Cortex of kidney (tissue), 1 donor: ENCODE data around the gene ITGB2.

Experiments
- DNase-seq: peaks from one replicate; lab custom pipeline; 2025; lab: John Stamatoyannopoulos, UW

Gene ITGB2

GRCh38 chr21:44846485-44847260 is 74.0 kb downstream of the ITGB2 start:
- no peak for DNase-seq

GRCh38 chr21:44846224-44846484 is 74.5 kb downstream of the ITGB2 start:
- no peak for DNase-seq

- DNase-seq = no peak
Observed at GRCh38 chr21:44845418-44846223, 75.1 kb downstream of the ITGB2 start.

GRCh38 chr21:44844256-44844655 is 76.4 kb downstream of the ITGB2 start:
- DNase-seq = no peak

- no peak for DNase-seq
Observed at GRCh38 chr21:44842721-44843445, 77.8 kb downstream of the ITGB2 start.

GRCh38 chr21:44842087-44842486 is 78.6 kb downstream of the ITGB2 start:
- no peak for DNase-seq

GRCh38 chr21:44840771-44841170 is 79.9 kb downstream of the ITGB2 start:
- no peak for DNase-seq

GRCh38 chr21:44838951-44839350 is 81.7 kb downstream of the ITGB2 start:
- DNase-seq = no peak

- DNase-seq = no peak
Observed at GRCh38 chr21:44838039-44838895, 82.4 kb downstream of the ITGB2 start.

GRCh38 chr21:44837537-44837936 is 83.2 kb downstream of the ITGB2 start:
- no peak for DNase-seq

- DNase-seq = no peak
Observed at GRCh38 chr21:44836666-44837471, 83.8 kb downstream of the ITGB2 start.

- DNase-seq = no peak
Observed at GRCh38 chr21:44836349-44836665, 84.4 kb downstream of the ITGB2 start.
